Common myeloid progenitor, CD34-positive (primary cell): ENCODE measurements around the gene F2RL2.

Experiments used
- CTCF ChIA-PET: fragments of 350-600 bp; sonication (Branson Sonifier 250); formaldehyde crosslinking; loops from one replicate; lab custom pipeline; 2021; ENCODE audit warnings: antibody characterized with exemption; lab: Charles Lee
- POLR2A ChIA-PET: fragments of 350-600 bp; sonication (Branson Sonifier 250); formaldehyde crosslinking; loops from one replicate; lab custom pipeline; 2021; ENCODE audit warnings: antibody characterized with exemption; lab: Charles Lee
- DNase-seq, 3 donors: peaks; one replicate each; pipeline versions ENCODE4 v3.0.0 to v3.0.0-alpha.2; 2013
- H3K27ac ChIP-seq, 2 experiments: 1 replicate in 1 of 2; 2 replicates in 1 of 2; pipeline ENCODE4 v1.7.0; 2013; ENCODE audit warnings: inconsistent platforms in 2 of 2, low read length in 2 of 2, mild to moderate bottlenecking in 2 of 2, low read depth in 1 of 2, moderate library complexity in 1 of 2; ENCODE audit not compliant: severe bottlenecking in 2 of 2, insufficient read depth in 1 of 2, poor library complexity in 1 of 2
- H3K27me3 ChIP-seq, 5 experiments: replicated peaks in 2 of 5; 1 replicate in 3 of 5; 2 replicates in 2 of 5; pipeline versions ENCODE4 v1.6.1 to v1.7.0; 2013; ENCODE audit warnings: low read length in 4 of 5, mild to moderate bottlenecking in 2 of 5, moderate library complexity in 2 of 5, inconsistent platforms in 1 of 5; ENCODE audit not compliant: insufficient read depth in 5 of 5, control insufficient read depth in 4 of 5
- H3K36me3 ChIP-seq, 4 experiments: 1 replicate in 2 of 4; 2 replicates in 2 of 4; pipeline versions ENCODE4 v1.6.1 to v1.7.0; 2013; ENCODE audit warnings: low read length in 3 of 4, control low read depth in 1 of 4, mild to moderate bottlenecking in 1 of 4; ENCODE audit not compliant: control insufficient read depth in 4 of 4, insufficient read depth in 4 of 4
- H3K4me1 ChIP-seq, 4 experiments: 1 replicate in 3 of 4; 2 replicates in 1 of 4; pipeline versions ENCODE4 v1.6.1 to v1.7.1; 2013; ENCODE audit warnings: low read length in 3 of 4, mild to moderate bottlenecking in 3 of 4, control low read depth in 1 of 4, inconsistent platforms in 1 of 4, moderate library complexity in 1 of 4; ENCODE audit not compliant: control insufficient read depth in 4 of 4, insufficient read depth in 4 of 4; ENCODE audit errors: control extremely low read depth in 1 of 4
- H3K4me3 ChIP-seq, 7 experiments: 1 replicate in 4 of 7; 2 replicates in 3 of 7; pipeline versions ENCODE4 v1.5.1 to v1.7.0; 2013; ENCODE audit warnings: mild to moderate bottlenecking in 7 of 7, low read length in 6 of 7, moderate library complexity in 6 of 7, inconsistent platforms in 2 of 7, low read depth in 2 of 7, control low read depth in 1 of 7; ENCODE audit not compliant: insufficient read depth in 4 of 7, control insufficient read depth in 1 of 7; ENCODE audit errors: extremely low read depth in 1 of 7
- H3K9me3 ChIP-seq, 5 experiments: 1 replicate in 4 of 5; 2 replicates in 1 of 5; pipeline versions ENCODE4 v1.6.1 to v1.7.1; 2013; ENCODE audit warnings: low read length in 4 of 5, mild to moderate bottlenecking in 2 of 5, inconsistent platforms in 1 of 5, low read depth in 1 of 5, moderate library complexity in 1 of 5; ENCODE audit not compliant: control insufficient read depth in 4 of 5, insufficient read depth in 2 of 5; ENCODE audit errors: control extremely low read depth in 1 of 5
- WGBS: methylation state at CpG from one replicate; pipeline ENCODE4 v1.1.5; 2013; ENCODE audit not compliant: insufficient coverage; 5-methylcytosine and 5-hydroxymethylcytosine counted together

F2RL2 gene

GRCh38 chr5:76663573-76663972 lies 40.4 kb upstream of the F2RL2 start:
- ChIA-PET POLR2A (no interaction called here), CTCF (interaction anchor here (1.0 kb wide), 2 partner anchors 10 to 30 kb away, joined by 3 read pairs; no protein-coding TSS in a partner anchor)
- Histone ChIP-seq H3K9me3 (no peaks in the 10 kb centered on the region), H3K36me3 (peaks cover 28 to 94% (median 63%) of the 10 kb centered on the region in 4 experiments), H3K27ac (no peak overlapping the region), H3K4me1 (peaks cover 0 to 4% (median under 1%) of the 10 kb centered on the region in 4 experiments), H3K4me3 (no peak overlapping the region), H3K27me3 (no peaks in the 10 kb centered on the region)
- no peak for DNase-seq
- no CpG with 5 or more reads among the region's 3 CpGs for WGBS

GRCh38 chr5:76662521-76662920 lies 39.3 kb upstream of the F2RL2 start:
- no peaks in the 10 kb centered on the region for H3K9me3 ChIP-seq
- 75% methylated on average over 3 of the region's 5 CpGs for WGBS
- CTCF ChIA-PET = interaction anchor here (2.2 kb wide), 1 partner anchor 10 kb away, joined by 6 read pairs; no protein-coding TSS in a partner anchor

GRCh38 chr5:76660360-76660759 lies 37.2 kb upstream of the F2RL2 start:
- Histone ChIP-seq H3K4me3 (no peak overlapping the region), H3K4me1 (peaks cover 0 to 4% (median under 1%) of the 10 kb centered on the region in 4 experiments), H3K9me3 (no peaks in the 10 kb centered on the region), H3K36me3 (peaks cover 26 to 88% (median 68%) of the 10 kb centered on the region in 4 experiments), H3K27me3 (no peaks in the 10 kb centered on the region), H3K27ac (no peak overlapping the region)
- 100% methylated on average over 1 of the region's 2 CpGs for WGBS
- ChIA-PET CTCF (no interaction called here), POLR2A (no interaction called here)
- no peak for DNase-seq

More at GRCh38 chr5:76662521-76662920, 39.3 kb upstream of the F2RL2 start:
- POLR2A ChIA-PET = no interaction called here
- Histone ChIP-seq H3K27ac (no peak overlapping the region), H3K27me3 (no peaks in the 10 kb centered on the region), H3K4me3 (no peak overlapping the region), H3K36me3 (peaks cover 31 to 95% (median 69%) of the 10 kb centered on the region in 4 experiments), H3K4me1 (peaks cover 0 to 4% (median under 1%) of the 10 kb centered on the region in 4 experiments)
- no peak for DNase-seq

GRCh38 chr5:76657683-76658311 lies 34.6 kb upstream of the F2RL2 start:
- 51% methylated on average over 4 of the region's 6 CpGs for WGBS
- POLR2A ChIA-PET = no interaction called here
- CTCF ChIA-PET = interaction anchor here (0.9 to 2.9 kb wide), 8 partner anchors 10 to 117 kb away, joined by 3 to 13 read pairs (median 4); no protein-coding TSS in a partner anchor

GRCh38 chr5:76657091-76657490 lies 33.9 kb upstream of the F2RL2 start:
- POLR2A ChIA-PET = no interaction called here
- Histone ChIP-seq H3K4me3 (no peak overlapping the region), H3K9me3 (no peaks in the 10 kb centered on the region), H3K27me3 (no peaks in the 10 kb centered on the region), H3K27ac (peak overlapping the region in 1 of 2 experiments; percentile 35), H3K4me1 (no peaks in the 10 kb centered on the region), H3K36me3 (peaks cover 29 to 91% (median 74%) of the 10 kb centered on the region in 4 experiments)
- no peak for DNase-seq
- 100% methylated on average over 1 of the region's 3 CpGs for WGBS
- CTCF ChIA-PET = interaction anchor here (1.2 to 2.9 kb wide), 5 partner anchors 13 to 118 kb away, joined by 3 to 13 read pairs (median 4); no protein-coding TSS in a partner anchor

More at GRCh38 chr5:76657683-76658311, 34.6 kb upstream of the F2RL2 start:
- Histone ChIP-seq H3K27me3 (no peaks in the 10 kb centered on the region), H3K4me3 (no peak overlapping the region), H3K9me3 (no peaks in the 10 kb centered on the region), H3K27ac (peak overlapping the region in 1 of 2 experiments; percentile 35), H3K4me1 (no peaks in the 10 kb centered on the region), H3K36me3 (peaks cover 26 to 92% (median 74%) of the 10 kb centered on the region in 4 experiments)
- DNase-seq = peak; percentile 29 to 41 (median 31)

- Histone ChIP-seq H3K4me3 (no peak overlapping the region), H3K27ac (no peak overlapping the region), H3K4me1 (peaks cover 0 to 2% (median 0%) of the 10 kb centered on the region in 4 experiments), H3K36me3 (peaks cover 31 to 81% (median 66%) of the 10 kb centered on the region in 4 experiments), H3K9me3 (peaks cover 6 to 22% (median 16%) of the 10 kb centered on the region in 5 experiments), H3K27me3 (no peaks in the 10 kb centered on the region)
- POLR2A ChIA-PET = no interaction called here
- WGBS = 85% methylated on average over 2 of the region's 3 CpGs
- DNase-seq = no peak
- CTCF ChIA-PET = interaction anchor here (1.0 to 1.8 kb wide), 5 partner anchors 9 to 54 kb away, joined by 4 to 6 read pairs (median 4); no protein-coding TSS in a partner anchor
Observed at GRCh38 chr5:76652809-76653414, 29.7 kb upstream of the F2RL2 start.
